ENCODE results near the gene DHRS4.
"Not testable (repeated sequence)": the region's sequence is repeated elsewhere in the genome, so short reads cannot be mapped to it uniquely, and the experiment has no call there.

The DHRS4 gene

GRCh38 chr14:23988607-23989363, 35.2 kb downstream of the DHRS4 start, which contains the start of gene DHRS4L2:
TSS of gene DHRS4L2 (plus strand) at chr14:23988929. CDS start at chr14:23988948, 19 bp downstream.
- DNase-seq = peak; percentile 77

GRCh38 chr14:23989734-23990445, 36.3 kb downstream of the DHRS4 start:
- DNase-seq = not testable (repeated sequence)

GRCh38 chr14:23990961-23991360, 37.4 kb downstream of the DHRS4 start:
- DNase-seq = not testable (repeated sequence)

GRCh38 chr14:23993042-23993441, 39.5 kb downstream of the DHRS4 start:
- not testable (repeated sequence) for DNase-seq

GRCh38 chr14:23996009-23996408, 42.4 kb downstream of the DHRS4 start:
- DNase-seq = not testable (repeated sequence)

DNA sequence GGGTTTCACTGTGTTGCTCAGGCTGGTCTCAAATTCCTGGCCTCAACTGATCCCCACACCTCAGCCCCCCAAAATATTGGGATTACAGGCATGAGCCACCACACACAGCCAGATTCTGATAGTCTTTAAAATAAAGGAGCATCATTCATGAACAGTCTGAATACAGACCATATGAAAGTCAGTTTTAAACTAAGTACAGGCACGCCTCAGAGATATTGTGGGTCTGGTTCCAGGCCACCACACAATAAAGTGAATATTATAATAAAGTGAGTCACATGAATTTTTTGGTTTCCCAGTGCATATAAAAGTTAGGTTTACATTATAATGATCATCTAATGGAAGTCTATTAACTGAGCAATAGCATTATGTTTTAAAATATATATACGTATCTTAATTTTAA, 43.3 kb downstream of the DHRS4 start:
- DNase-seq = not testable (repeated sequence)

GRCh38 chr14:23999640-24000039, 46.1 kb downstream of the DHRS4 start:
- not testable (repeated sequence) for DNase-seq

GRCh38 chr14:24001078-24001477, 47.5 kb downstream of the DHRS4 start:
- not testable (repeated sequence) for DNase-seq

GRCh38 chr14:24001679-24002078, 48.1 kb downstream of the DHRS4 start:
- DNase-seq = not testable (repeated sequence)

- not testable (repeated sequence) for DNase-seq
These were observed 52.9 kb downstream of the DHRS4 start for GRCh38 chr14:24006471-24006816.

DNA sequence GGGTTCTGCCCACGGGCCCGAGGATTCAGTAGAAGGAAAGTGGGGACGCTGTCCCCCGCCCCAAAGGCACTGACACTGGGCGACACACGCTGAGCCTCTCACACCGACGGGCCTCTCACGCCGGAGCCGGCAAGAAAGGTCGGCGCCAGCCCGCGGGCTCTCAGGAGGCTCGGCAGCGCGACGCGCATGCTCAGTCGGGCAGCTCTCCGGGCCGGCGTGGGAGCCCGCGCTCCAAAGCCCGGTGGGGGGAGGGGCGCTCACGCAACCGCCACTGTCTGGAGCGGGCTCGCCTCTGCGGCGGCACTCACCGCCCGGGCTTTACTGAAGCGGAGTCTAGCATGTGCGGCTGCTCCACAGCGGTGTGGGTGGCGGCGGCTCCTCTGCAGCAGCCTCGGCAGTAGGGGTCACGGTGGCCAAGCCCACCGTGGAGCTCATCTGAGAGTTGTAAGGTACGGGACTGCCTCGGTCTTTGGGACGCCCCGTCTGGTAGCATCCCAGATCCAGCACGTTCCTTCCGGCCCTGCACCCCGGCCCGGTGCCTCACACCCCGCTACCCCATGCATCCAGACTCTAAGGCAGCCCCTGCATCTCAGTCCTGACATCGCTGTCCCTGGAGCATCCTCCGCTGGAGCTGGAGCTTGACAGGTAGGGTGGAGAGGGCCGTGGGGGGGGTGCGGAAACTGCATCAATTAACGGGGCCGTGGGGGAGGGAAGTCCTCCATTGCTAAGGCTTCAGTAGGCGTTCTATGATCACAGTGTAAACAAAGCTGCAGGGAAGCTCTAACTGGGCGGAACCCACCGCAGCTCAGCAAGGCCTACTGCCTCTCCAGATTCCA, 53.5 kb downstream of the DHRS4 start:
- peak; percentile 42 for DNase-seq

- DNase-seq = no peak
These were observed 57.5 kb downstream of the DHRS4 start for GRCh38 chr14:24011051-24011450.

- DNase-seq = not testable (repeated sequence)
These were observed 59.2 kb downstream of the DHRS4 start for GRCh38 chr14:24012726-24013273.

DNA sequence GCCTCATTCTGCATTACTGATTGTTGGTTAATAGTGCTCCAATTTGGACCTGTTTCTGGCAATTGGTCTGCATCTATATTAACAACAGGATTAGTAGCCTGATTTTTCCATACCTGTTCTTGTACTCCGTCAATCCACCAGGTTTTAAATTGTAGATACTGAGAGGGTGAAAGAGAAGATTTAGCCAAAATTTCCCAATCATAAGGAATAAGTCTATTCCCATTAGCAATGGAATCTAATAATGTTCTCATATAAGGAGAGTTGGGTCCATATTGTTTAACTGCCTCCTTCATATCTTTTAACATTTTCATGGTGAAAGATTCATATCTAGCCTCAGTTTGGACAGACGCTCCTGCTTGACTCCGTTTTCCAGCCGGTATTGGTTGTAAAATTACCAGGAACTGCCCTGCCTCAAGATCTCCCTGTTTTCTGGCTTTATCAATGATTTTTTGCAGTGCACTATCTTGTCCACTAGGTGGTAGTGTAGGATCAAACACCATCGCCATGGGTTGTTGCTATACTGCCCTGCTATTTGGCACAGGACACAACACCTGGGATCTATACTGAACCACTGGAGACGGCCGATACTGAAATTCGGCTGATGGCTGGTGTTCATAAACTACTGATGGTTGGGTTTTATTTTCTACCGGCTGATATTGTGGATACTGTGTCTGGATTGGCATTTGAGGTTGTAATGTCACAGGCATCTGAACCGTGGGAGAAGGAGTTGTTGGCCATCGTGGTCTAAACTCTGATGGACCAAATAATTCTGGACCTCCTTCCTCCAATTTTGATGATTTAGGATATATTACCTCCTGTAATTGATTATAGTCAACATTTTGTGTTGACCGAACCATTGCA, 60.3 kb downstream of the DHRS4 start:
- peak; percentile 60 for DNase-seq

GRCh38 chr14:24015745-24016144, 62.2 kb downstream of the DHRS4 start:
- not testable (repeated sequence) for DNase-seq
